Lower leg skin (tissue), 4 donors: ENCODE data around the gene PIF1. TPM values are rescaled to one million over a fixed set of nuclear protein-coding genes. Genes with fewer than 3 reads are reported as not detected.

Experiments
- DNase-seq, 2 donors: peaks; one replicate each; pipeline ENCODE4 v3.0.0-alpha.2; 2019; ENCODE audit warnings: low spot score in 2 of 2
- H3K4me3 ChIP-seq: fragments of 200-600 bp; sonication (generic); 2 replicates; pipeline ENCODE4 v1.5.1; 2017; ENCODE audit warnings: mild to moderate bottlenecking, low read depth; ENCODE audit not compliant: poor library complexity, severe bottlenecking
- CTCF ChIP-seq, 3 donors: fragments of 450-650 bp; IDR thresholded peaks; one replicate each; pipeline ENCODE4 v1.5.1; 2016; ENCODE audit warnings: antibody characterized with exemption in 3 of 3, mild to moderate bottlenecking in 3 of 3, moderate library complexity in 2 of 3
- POLR2A ChIP-seq, 2 donors: fragments of 450-650 bp; IDR thresholded peaks; one replicate each; pipeline ENCODE4 v1.6.1; 2016 to 2017; ENCODE audit warnings: antibody characterized with exemption in 2 of 2, mild to moderate bottlenecking in 1 of 2, moderate library complexity in 1 of 2
- WGBS, 2 donors: methylation state at CpG; one replicate each; pipeline ENCODE4 v1.1.5; 2018; 5-methylcytosine and 5-hydroxymethylcytosine counted together
- intact Hi-C: fragments of 100-400 bp; cut with DNase I; formaldehyde crosslinking; loops from one replicate; pipeline ENCODE4 v1.15.0; 2023; ENCODE audit warnings: low total_unique reads
- total RNA-seq, 4 donors: library from RNA; depleted of rRNA; stranded (reverse); fragments of >200 nt; gene quantifications; one replicate each; pipeline ENCODE4 v1.1.0, GENCODE V29; 2016

Gene PIF1
- total RNA-seq, 4 donors from 2014 or later: 0.25 to 2.5 (median 1.7) TPM

DNA sequence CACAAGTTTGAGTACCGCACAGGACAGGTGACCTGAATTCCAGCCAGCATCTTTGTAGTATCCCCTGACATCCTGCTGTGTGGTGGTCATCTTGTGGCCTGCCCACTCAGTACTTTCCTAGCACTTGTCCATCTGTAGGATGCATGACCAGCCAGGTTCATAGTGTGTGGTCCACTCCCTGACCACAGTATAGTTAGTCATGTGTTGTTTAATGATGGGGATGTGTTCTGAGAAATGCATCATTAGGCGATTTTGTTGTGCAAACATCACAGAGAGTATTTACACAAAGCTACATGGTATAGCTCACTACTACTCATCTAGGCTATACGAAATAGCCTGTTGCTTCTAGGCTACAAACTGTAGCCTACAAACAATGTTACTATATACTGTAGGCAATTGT lies 33.2 kb downstream of the PIF1 start:
- WGBS, 2 donors: 86 to 92% methylated on average over 3 of the region's 3 CpGs
- DNase-seq: no peak
- no peak overlapping the region for H3K4me3 ChIP-seq
- intact Hi-C loops: no loop called here
- TF ChIP-seq CTCF (IDR thresholded peaks at IDR 0.05) (no peak), POLR2A (IDR thresholded peaks at IDR 0.05) (no peak)

DNA sequence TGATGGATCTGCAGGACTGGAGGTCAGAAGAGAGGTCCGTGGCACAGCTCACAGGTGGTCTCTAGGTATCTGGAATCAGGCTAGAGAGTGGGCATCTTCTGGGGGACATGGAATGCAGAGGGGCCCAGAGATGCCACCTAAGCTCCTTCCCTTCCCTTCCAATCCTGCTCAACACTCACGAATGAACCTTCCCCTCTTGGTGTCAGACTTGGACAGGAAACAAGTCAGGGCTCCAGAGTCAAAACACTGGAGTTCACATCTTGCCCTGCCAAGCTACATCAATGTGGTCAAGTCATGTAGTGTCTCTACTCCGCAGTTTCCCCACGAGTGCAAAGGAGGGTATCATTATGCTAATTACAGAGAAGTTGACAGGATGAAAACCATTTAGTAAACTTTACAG lies 34.0 kb downstream of the PIF1 start:
- no peak for TF ChIP-seq POLR2A (IDR thresholded peaks at IDR 0.05)
- no peak for TF ChIP-seq CTCF (IDR thresholded peaks at IDR 0.05)
- intact Hi-C loops: no loop called here
- 37 to 43% methylated on average over 4 of the region's 4 CpGs for WGBS, 2 donors
- no peak overlapping the region for H3K4me3 ChIP-seq
- DNase-seq: no peak

DNA sequence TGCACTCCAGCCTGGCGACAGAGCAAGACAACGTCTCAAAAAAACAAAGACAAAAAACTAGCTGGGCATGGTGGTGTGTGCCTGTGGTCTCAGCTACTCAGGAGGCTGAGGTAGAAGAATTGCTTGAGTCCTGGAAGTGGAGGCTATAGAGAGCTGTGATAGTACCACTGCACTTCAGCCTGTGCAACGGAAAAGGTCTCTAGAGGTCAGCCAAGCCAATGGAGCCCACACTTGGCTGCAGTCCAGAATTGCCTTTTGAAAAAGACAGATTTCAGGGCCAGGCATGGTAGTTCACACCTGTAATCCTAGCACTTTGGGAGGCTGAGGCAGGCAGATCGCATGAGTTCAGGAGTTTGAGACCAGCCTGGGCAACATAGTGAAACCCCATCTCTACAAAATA lies 41.7 kb downstream of the PIF1 start:
- TF ChIP-seq POLR2A (IDR thresholded peaks at IDR 0.05) (no peak), CTCF (IDR thresholded peaks at IDR 0.05) (no peak)
- WGBS, 2 donors: 90 to 93% methylated on average over 4 of the region's 4 CpGs
- H3K4me3 ChIP-seq: no peak overlapping the region
- no peak for DNase-seq
- intact Hi-C loops: no loop called here

DNA sequence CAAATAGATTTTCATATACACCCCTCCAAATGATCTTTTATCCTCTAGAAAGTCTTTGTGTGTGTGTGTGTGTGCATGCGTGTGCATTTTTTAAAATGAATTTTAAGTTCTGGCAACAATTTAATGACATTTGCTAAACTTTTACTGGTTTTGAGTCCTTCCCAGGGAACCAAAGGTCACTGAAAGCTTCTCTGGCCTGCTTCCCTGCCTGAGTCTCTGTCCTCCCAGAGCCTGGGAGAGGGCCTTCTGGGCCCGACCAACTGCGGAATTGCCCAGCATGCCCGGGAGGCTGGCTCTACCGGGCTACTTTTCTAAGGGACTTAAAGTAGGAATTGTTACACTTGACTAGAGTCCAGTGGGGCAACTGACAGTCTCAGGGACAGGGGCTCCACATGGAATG lies 42.7 kb downstream of the PIF1 start:
- H3K4me3 ChIP-seq: no peak overlapping the region
- no peak for DNase-seq
- intact Hi-C loops: no loop called here
- 68 to 79% methylated on average over 5 of the region's 5 CpGs for WGBS, 2 donors
- TF ChIP-seq POLR2A (IDR thresholded peaks at IDR 0.05): no peak
- TF ChIP-seq CTCF (IDR thresholded peaks at IDR 0.05): no peak

DNA sequence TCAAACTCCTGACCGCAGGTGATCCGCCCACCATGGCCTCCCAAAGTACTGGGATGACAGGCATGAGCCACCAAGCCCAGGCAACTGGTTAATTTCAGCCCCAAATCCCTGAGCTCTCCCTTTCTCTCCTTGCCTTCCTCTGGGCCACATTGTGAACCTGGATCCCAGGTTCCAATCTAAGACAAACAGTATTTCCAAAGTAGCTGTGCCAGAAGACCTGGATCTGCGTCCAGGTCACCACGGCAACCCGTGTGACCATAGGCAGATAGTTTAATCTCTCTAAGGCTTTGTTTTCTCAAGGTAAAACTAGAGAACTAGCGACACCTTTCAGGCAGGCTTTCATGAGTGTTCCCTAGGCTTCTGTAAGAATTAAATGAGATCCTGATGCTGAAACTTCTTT lies 44.1 kb downstream of the PIF1 start:
- TF ChIP-seq CTCF (IDR thresholded peaks at IDR 0.05) (no peak), POLR2A (IDR thresholded peaks at IDR 0.05) (no peak)
- no peak for DNase-seq
- intact Hi-C loops: no loop called here
- H3K4me3 ChIP-seq: no peak overlapping the region
- WGBS, 2 donors: 86 to 87% methylated on average over 6 of the region's 6 CpGs

DNA sequence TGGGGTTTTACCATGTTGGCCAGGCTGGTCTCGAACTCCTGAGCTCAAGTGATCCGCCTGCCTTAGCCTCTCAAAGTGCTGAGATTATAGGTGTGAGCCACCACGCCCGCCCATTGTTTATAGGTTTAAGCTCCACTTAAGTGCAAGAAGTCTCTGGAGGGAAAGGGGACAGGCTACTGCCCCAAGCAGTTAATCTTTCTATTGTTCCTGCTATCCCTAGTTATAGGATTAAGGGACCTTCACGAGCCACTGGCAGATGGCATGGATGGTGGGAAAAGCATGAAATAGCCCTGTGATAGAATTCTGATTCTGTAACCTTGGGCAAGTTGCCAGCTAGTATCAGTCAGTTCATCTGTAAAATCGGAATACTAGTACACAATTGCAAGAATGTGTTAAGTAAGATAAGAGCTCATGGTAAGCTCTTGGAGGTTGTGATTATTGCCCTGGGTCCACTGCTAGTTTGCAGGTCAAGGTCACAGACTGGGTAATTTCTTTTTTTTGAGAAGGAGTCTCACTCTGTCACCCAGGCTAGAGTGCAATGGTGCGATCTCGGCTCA lies 44.8 kb downstream of the PIF1 start:
- no peak for DNase-seq
- WGBS, 2 donors: 79 to 81% methylated on average over 8 of the region's 8 CpGs
- H3K4me3 ChIP-seq: no peak overlapping the region
- intact Hi-C loops: no loop called here
- no peak for TF ChIP-seq POLR2A (IDR thresholded peaks at IDR 0.05)
